Measurements from ENCODE around the gene TRIM10. TPM values are rescaled to one million over a fixed set of nuclear protein-coding genes. Genes with fewer than 3 reads are reported as not detected.

TRIM10 gene
- total and polyA plus RNA-seq, 2 experiments from 2014 or later, result 0.31 TPM; not detected in 1

- Histone ChIP-seq H3K9me2 (ENCODE audit: insufficient read depth) (no peaks in the 10 kb centered on the region), H3K27ac (ENCODE audit: low read depth) (no peak overlapping the region), H3K27me3 (ENCODE audit: insufficient read depth) (no peaks in the 10 kb centered on the region), H4K20me1 (replicated peaks; ENCODE audit: insufficient read depth) (peaks cover 22% of the 10 kb centered on the region), H3F3A (replicated peaks; ENCODE audit: low read depth) (no peaks in the 10 kb centered on the region; the same call in 1 of the 2 replicates), H3K4me1 (ENCODE audit: insufficient read depth) (peaks cover 44% of the 10 kb centered on the region), H3K4me2 (no peak overlapping the region), H2AFZ (no peak overlapping the region), H3K79me2 (replicated peaks; ENCODE audit: insufficient read depth) (peaks cover 65% of the 10 kb centered on the region), H3K36me3 (ENCODE audit: insufficient read depth) (no peaks in the 10 kb centered on the region), H3K4me3 (no peak overlapping the region)
- H3K27ac Mint-ChIP-seq, result no peak overlapping the region
- TF ChIP-seq, protein P1, sequence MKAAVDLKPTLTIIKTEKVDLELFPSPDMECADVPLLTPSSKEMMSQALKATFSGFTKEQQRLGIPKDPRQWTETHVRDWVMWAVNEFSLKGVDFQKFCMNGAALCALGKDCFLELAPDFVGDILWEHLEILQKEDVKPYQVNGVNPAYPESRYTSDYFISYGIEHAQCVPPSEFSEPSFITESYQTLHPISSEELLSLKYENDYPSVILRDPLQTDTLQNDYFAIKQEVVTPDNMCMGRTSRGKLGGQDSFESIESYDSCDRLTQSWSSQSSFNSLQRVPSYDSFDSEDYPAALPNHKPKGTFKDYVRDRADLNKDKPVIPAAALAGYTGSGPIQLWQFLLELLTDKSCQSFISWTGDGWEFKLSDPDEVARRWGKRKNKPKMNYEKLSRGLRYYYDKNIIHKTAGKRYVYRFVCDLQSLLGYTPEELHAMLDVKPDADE (IDR thresholded peaks at IDR 0.05), result no peak
- H3K36me3 Mint-ChIP-seq (ENCODE audit: low read depth), result no peaks in the 10 kb centered on the region; the same call in none of the 3 replicates
- DNase-seq (ENCODE audit: low spot score) (no peak), ATAC-seq (no peak)
- peaks cover 46% of the 10 kb centered on the region for H3K4me1 Mint-ChIP-seq
- no peaks in the 10 kb centered on the region for H3K9me3 Mint-ChIP-seq
- no peak overlapping the region for H3K4me3 Mint-ChIP-seq
- peaks cover 5% of the 10 kb centered on the region for H3K27me3 Mint-ChIP-seq (ENCODE audit: insufficient read depth, low read depth, poor library complexity)
These were observed 45.1 kb upstream of the TRIM10 start for GRCh38 chr6:30206152-30206551.

DNA sequence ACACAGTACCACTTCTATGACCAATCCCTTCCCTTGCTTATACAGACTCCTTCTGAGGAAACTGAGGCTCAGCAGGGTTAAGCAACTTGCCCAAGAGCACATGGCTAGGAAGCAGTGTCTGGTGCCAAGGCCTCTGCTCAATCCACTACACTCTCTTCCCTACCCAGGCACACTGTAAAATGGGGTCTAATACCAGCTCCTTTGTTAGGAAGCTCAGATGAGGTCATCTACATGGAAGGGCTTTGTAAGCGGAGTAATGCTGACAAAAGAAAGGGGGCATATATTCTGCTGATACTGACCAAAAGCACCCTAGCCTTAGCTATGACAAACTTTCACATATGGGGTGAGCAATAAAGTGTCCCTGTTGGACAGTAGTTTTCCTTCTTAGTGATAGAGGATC, 43.1 kb upstream of the TRIM10 start:
- H3K79me2 ChIP-seq (replicated peaks; ENCODE audit: insufficient read depth), result peaks cover 60% of the 10 kb centered on the region
- H3F3A ChIP-seq (replicated peaks; ENCODE audit: low read depth), result no peaks in the 10 kb centered on the region; the same call in 1 of the 2 replicates
- DNase-seq (ENCODE audit: low spot score), result no peak
- H3K4me1 Mint-ChIP-seq, result peaks cover 40% of the 10 kb centered on the region
- H2AFZ ChIP-seq, result no peak overlapping the region
- no peaks in the 10 kb centered on the region for H3K9me2 ChIP-seq (ENCODE audit: insufficient read depth)
- 0 out of 2 replicates have a peak, but pooled peaks cover 6% of the 10 kb centered on the region for H3K36me3 ChIP-seq (ENCODE audit: insufficient read depth)
- ATAC-seq, result no peak
- no peak overlapping the region for H3K4me2 ChIP-seq
- peaks cover 44% of the 10 kb centered on the region for H3K4me1 ChIP-seq (ENCODE audit: insufficient read depth)
- peaks cover 13% of the 10 kb centered on the region for H3K36me3 Mint-ChIP-seq (ENCODE audit: low read depth)
- H3K9me3 Mint-ChIP-seq, result no peaks in the 10 kb centered on the region
- H3K4me3 ChIP-seq, result no peak overlapping the region
- no peaks in the 10 kb centered on the region for H3K27me3 ChIP-seq (ENCODE audit: insufficient read depth)
- H3K4me3 Mint-ChIP-seq, result no peak overlapping the region
- H4K20me1 ChIP-seq (replicated peaks; ENCODE audit: insufficient read depth), result peaks cover 34% of the 10 kb centered on the region
- H3K27ac Mint-ChIP-seq, result no peak overlapping the region
- H3K27ac ChIP-seq (ENCODE audit: low read depth), result no peak overlapping the region
- peaks cover 7% of the 10 kb centered on the region for H3K27me3 Mint-ChIP-seq (ENCODE audit: insufficient read depth, low read depth, poor library complexity)
- TF ChIP-seq STAT1 (IDR thresholded peaks at IDR 0.05; ENCODE audit: unreplicated experiment) (no peak), NANOG (IDR thresholded peaks at IDR 0.05; ENCODE audit: borderline replicate concordance) (no peak), POLR2AphosphoS5 (IDR thresholded peaks at IDR 0.05; ENCODE audit: low read depth) (no peak), EZH2 (IDR thresholded peaks at IDR 0.05; ENCODE audit: low read depth, unreplicated experiment) (no peak), ZNF114 (CRISPR knock-in tag; IDR thresholded peaks at IDR 0.05) (no peak), ZNF331 (CRISPR knock-in tag; IDR thresholded peaks at IDR 0.05; ENCODE audit: low read depth) (no peak), EZH2phosphoT487 (IDR thresholded peaks at IDR 0.05; ENCODE audit: unreplicated experiment) (no peak)
- TF ChIP-seq, protein P2, sequence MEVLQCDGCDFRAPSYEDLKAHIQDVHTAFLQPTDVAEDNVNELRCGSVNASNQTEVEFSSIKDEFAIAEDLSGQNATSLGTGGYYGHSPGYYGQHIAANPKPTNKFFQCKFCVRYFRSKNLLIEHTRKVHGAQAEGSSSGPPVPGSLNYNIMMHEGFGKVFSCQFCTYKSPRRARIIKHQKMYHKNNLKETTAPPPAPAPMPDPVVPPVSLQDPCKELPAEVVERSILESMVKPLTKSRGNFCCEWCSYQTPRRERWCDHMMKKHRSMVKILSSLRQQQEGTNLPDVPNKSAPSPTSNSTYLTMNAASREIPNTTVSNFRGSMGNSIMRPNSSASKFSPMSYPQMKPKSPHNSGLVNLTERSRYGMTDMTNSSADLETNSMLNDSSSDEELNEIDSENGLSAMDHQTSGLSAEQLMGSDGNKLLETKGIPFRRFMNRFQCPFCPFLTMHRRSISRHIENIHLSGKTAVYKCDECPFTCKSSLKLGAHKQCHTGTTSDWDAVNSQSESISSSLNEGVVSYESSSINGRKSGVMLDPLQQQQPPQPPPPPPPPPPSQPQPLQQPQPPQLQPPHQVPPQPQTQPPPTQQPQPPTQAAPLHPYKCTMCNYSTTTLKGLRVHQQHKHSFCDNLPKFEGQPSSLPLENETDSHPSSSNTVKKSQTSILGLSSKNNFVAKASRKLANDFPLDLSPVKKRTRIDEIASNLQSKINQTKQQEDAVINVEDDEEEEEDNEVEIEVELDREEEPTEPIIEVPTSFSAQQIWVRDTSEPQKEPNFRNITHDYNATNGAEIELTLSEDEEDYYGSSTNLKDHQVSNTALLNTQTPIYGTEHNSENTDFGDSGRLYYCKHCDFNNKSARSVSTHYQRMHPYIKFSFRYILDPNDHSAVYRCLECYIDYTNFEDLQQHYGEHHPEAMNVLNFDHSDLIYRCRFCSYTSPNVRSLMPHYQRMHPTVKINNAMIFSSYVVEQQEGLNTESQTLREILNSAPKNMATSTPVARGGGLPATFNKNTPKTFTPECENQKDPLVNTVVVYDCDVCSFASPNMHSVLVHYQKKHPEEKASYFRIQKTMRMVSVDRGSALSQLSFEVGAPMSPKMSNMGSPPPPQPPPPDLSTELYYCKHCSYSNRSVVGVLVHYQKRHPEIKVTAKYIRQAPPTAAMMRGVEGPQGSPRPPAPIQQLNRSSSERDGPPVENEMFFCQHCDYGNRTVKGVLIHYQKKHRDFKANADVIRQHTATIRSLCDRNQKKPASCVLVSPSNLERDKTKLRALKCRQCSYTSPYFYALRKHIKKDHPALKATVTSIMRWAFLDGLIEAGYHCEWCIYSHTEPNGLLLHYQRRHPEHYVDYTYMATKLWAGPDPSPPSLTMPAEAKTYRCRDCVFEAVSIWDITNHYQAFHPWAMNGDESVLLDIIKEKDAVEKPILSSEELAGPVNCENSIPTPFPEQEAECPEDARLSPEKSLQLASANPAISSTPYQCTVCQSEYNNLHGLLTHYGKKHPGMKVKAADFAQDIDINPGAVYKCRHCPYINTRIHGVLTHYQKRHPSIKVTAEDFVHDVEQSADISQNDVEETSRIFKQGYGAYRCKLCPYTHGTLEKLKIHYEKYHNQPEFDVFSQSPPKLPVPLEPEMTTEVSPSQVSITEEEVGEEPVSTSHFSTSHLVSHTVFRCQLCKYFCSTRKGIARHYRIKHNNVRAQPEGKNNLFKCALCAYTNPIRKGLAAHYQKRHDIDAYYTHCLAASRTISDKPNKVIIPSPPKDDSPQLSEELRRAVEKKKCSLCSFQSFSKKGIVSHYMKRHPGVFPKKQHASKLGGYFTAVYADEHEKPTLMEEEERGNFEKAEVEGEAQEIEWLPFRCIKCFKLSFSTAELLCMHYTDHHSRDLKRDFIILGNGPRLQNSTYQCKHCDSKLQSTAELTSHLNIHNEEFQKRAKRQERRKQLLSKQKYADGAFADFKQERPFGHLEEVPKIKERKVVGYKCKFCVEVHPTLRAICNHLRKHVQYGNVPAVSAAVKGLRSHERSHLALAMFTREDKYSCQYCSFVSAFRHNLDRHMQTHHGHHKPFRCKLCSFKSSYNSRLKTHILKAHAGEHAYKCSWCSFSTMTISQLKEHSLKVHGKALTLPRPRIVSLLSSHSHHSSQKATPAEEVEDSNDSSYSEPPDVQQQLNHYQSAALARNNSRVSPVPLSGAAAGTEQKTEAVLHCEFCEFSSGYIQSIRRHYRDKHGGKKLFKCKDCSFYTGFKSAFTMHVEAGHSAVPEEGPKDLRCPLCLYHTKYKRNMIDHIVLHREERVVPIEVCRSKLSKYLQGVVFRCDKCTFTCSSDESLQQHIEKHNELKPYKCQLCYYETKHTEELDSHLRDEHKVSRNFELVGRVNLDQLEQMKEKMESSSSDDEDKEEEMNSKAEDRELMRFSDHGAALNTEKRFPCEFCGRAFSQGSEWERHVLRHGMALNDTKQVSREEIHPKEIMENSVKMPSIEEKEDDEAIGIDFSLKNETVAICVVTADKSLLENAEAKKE (CRISPR knock-in tag; IDR thresholded peaks at IDR 0.05), result no peak
- TF ChIP-seq, protein P1 (IDR thresholded peaks at IDR 0.05), result no peak
- TF ChIP-seq, protein P3, sequence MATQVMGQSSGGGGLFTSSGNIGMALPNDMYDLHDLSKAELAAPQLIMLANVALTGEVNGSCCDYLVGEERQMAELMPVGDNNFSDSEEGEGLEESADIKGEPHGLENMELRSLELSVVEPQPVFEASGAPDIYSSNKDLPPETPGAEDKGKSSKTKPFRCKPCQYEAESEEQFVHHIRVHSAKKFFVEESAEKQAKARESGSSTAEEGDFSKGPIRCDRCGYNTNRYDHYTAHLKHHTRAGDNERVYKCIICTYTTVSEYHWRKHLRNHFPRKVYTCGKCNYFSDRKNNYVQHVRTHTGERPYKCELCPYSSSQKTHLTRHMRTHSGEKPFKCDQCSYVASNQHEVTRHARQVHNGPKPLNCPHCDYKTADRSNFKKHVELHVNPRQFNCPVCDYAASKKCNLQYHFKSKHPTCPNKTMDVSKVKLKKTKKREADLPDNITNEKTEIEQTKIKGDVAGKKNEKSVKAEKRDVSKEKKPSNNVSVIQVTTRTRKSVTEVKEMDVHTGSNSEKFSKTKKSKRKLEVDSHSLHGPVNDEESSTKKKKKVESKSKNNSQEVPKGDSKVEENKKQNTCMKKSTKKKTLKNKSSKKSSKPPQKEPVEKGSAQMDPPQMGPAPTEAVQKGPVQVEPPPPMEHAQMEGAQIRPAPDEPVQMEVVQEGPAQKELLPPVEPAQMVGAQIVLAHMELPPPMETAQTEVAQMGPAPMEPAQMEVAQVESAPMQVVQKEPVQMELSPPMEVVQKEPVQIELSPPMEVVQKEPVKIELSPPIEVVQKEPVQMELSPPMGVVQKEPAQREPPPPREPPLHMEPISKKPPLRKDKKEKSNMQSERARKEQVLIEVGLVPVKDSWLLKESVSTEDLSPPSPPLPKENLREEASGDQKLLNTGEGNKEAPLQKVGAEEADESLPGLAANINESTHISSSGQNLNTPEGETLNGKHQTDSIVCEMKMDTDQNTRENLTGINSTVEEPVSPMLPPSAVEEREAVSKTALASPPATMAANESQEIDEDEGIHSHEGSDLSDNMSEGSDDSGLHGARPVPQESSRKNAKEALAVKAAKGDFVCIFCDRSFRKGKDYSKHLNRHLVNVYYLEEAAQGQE (IDR thresholded peaks at IDR 0.05; ENCODE audit: unreplicated experiment), result no peak

Data from GM23338 (cell line).